ENCODE measurements around the gene SLFN13. TPM values are rescaled to one million over a fixed set of nuclear protein-coding genes. Genes with fewer than 3 reads are reported as not detected.

SLFN13 gene
- total and polyA plus RNA-seq, 2 of the 4 experiments (the other 2 are of a cell fraction): 1.7 to 3.9 TPM

GRCh38 chr17:35476283-35476820 lies 27.8 kb upstream of the SLFN13 start:
- Histone ChIP-seq H2BK120ac (ENCODE audit: low read depth, low read length) (no peak overlapping the region), H3K9ac (ENCODE audit: low read depth, low read length) (no peak overlapping the region), H3K4me3 (ENCODE audit: insufficient read depth, low read depth, low read length) (no peak overlapping the region), H2BK5ac (ENCODE audit: low read depth, low read length, poor library complexity, severe bottlenecking) (no peak overlapping the region), H4K8ac (ENCODE audit: low read depth in 2 of 2, low read length in 2 of 2) (no peak overlapping the region), H4K5ac (ENCODE audit: low read depth, low read length) (no peak overlapping the region), H2AFZ (replicated peaks; ENCODE audit: low read length, poor library complexity) (no peak overlapping the region), H3K79me1 (ENCODE audit: low read depth in 1 of 2, low read length in 2 of 2) (no peaks in the 10 kb centered on the region), H4K20me1 (ENCODE audit: insufficient read depth, low read length) (no peaks in the 10 kb centered on the region), H3K36me3 (ENCODE audit: control insufficient read depth, insufficient read depth, low read length) (no peaks in the 10 kb centered on the region), H3K9me3 (ENCODE audit: control insufficient read depth, insufficient read depth, low read length) (no peaks in the 10 kb centered on the region), H2BK20ac (ENCODE audit: low read depth, low read length) (no peak overlapping the region), H3K4ac (ENCODE audit: low read depth, low read length) (no peak overlapping the region), H3K27ac (ENCODE audit: insufficient read depth, low read length) (no peak overlapping the region), H3K27me3 (ENCODE audit: control insufficient read depth, insufficient read depth, low read length) (peaks cover 8% of the 10 kb centered on the region; the same call in 1 of the 2 replicates), H3K14ac (replicated peaks; ENCODE audit: low read depth, low read length) (no peak overlapping the region), H3K4me1 (ENCODE audit: control insufficient read depth, insufficient read depth, low read length) (no peaks in the 10 kb centered on the region), H3K4me2 (ENCODE audit: low read depth, low read length) (no peak overlapping the region), H4K91ac (ENCODE audit: insufficient read depth, low read depth, low read length) (no peak overlapping the region), H3K9me1 (ENCODE audit: insufficient read depth, low read length) (no peaks in the 10 kb centered on the region), H3K18ac (ENCODE audit: low read depth, low read length) (no peak overlapping the region), H2AK9ac (replicated peaks; ENCODE audit: low read depth, low read length, poor library complexity) (no peak overlapping the region), H2BK15ac (ENCODE audit: low read depth, low read length) (no peak overlapping the region), H3K23ac (ENCODE audit: low read depth, low read length) (no peak overlapping the region), H3K56ac (ENCODE audit: extremely low read depth, insufficient read depth, low read length) (no peak overlapping the region), H2AK5ac (ENCODE audit: low read depth, low read length) (no peak overlapping the region)
- BruUV-seq (replicated peaks): no TSS peak
- ATAC-seq (ENCODE audit: low read depth): no peak
- ChIA-PET POLR2A (ENCODE audit: unreplicated experiment) (no interaction called here), CTCF (no interaction called here)
- dilution Hi-C loops (cut with HindIII; ENCODE audit: low sequenced_read_pairs, unreplicated experiment): no loop called here
- WGBS, 2 experiments (ENCODE audit: extremely low coverage in 2 of 2, insufficient read length in 1 of 2): no CpG with 5 or more reads among the region's 2 CpGs
- in situ Hi-C loops (cut with MboI; ENCODE audit: low sequenced_read_pairs): no loop called here
- intact Hi-C loops (cut with micrococcal nuclease): no loop called here
- DNase-seq: no peak
- no peak for TF ChIP-seq RCOR1 (IDR thresholded peaks at IDR 0.05; ENCODE audit: insufficient replicate concordance, low read length)
- no peak for TF ChIP-seq CHD1 (IDR thresholded peaks at IDR 0.05; ENCODE audit: low read depth, low read length)
- no peak for TF ChIP-seq SMC3 (IDR thresholded peaks at IDR 0.05; ENCODE audit: low read depth, low read length)
- no peak for TF ChIP-seq BHLHE40 (IDR thresholded peaks at IDR 0.05; ENCODE audit: low read depth, low read length)
- no peak for TF ChIP-seq FOS (IDR thresholded peaks at IDR 0.05; ENCODE audit: low read depth, low read length)
- TF ChIP-seq POLR2A (IDR thresholded peaks at IDR 0.05; ENCODE audit: low read depth, low read length): no peak
- no peak for TF ChIP-seq MAFK (IDR thresholded peaks at IDR 0.05; ENCODE audit: low read depth, low read length)
- no peak for TF ChIP-seq USF2 (IDR thresholded peaks at IDR 0.05; ENCODE audit: low read depth, low read length)
- TF ChIP-seq CEBPB (IDR thresholded peaks at IDR 0.05; ENCODE audit: low read depth, low read length): no peak
- no peak for TF ChIP-seq RAD21 (IDR thresholded peaks at IDR 0.05; ENCODE audit: low read length)
- TF ChIP-seq ELK1 (IDR thresholded peaks at IDR 0.05; ENCODE audit: borderline replicate concordance, low read depth, low read length): no peak
- no peak for TF ChIP-seq MAZ (IDR thresholded peaks at IDR 0.05; ENCODE audit: borderline replicate concordance, low read depth, low read length)
- no peak for TF ChIP-seq CTCF (conservative IDR thresholded peaks at IDR 0.05; ENCODE audit: low read depth, low read length)
- no peak for TF ChIP-seq RFX5 (IDR thresholded peaks at IDR 0.05; ENCODE audit: low read depth, low read length)
- no peak for TF ChIP-seq NFE2L2 (IDR thresholded peaks at IDR 0.05; ENCODE audit: low read depth, low read length)
- TF ChIP-seq MXI1 (IDR thresholded peaks at IDR 0.05; ENCODE audit: borderline replicate concordance, low read depth, low read length): no peak

All from IMR-90 (cell line).